Astrocyte (in vitro differentiated cells and primary cell): ENCODE data around the gene IFI30. TPM values are rescaled to one million over a fixed set of nuclear protein-coding genes. Genes with fewer than 3 reads are reported as not detected.

ENCODE experiments used
- DNase-seq: peaks from one replicate; pipeline ENCODE4 v3.0.0-alpha.2; 2010; ENCODE audit warnings: low read depth
- FAIRE-seq: peaks from 2 replicates; lab custom pipeline; 2011; peaks lifted over from hg19 to GRCh38; lab: Jason Lieb, UNC
- H2AFZ ChIP-seq: 2 replicates; pipeline ENCODE4 v1.6.0; 2012; ENCODE audit warnings: low read depth, low read length, inconsistent platforms
- H3K27ac ChIP-seq: 2 replicates; pipeline ENCODE4 v1.5.1; 2011; ENCODE audit warnings: low read depth, low read length, inconsistent platforms
- H3K27me3 ChIP-seq: 2 replicates; pipeline ENCODE4 v1.6.0; 2011; ENCODE audit warnings: low read length, inconsistent platforms; ENCODE audit not compliant: insufficient read depth
- H3K36me3 ChIP-seq: 2 replicates; pipeline ENCODE4 v1.5.1; 2011; ENCODE audit warnings: low read length, inconsistent platforms; ENCODE audit not compliant: insufficient read depth
- H3K4me1 ChIP-seq: 2 replicates; pipeline ENCODE4 v1.5.1; 2011; ENCODE audit warnings: low read length, inconsistent platforms; ENCODE audit not compliant: insufficient read depth
- H3K4me2 ChIP-seq: 2 replicates; pipeline ENCODE4 v1.6.0; 2012; ENCODE audit warnings: low read length, inconsistent platforms
- H3K4me3 ChIP-seq: 2 replicates; pipeline ENCODE4 v1.5.1; 2011; ENCODE audit warnings: low read depth, mild to moderate bottlenecking, low read length, inconsistent platforms; ENCODE audit not compliant: insufficient read depth
- H3K79me2 ChIP-seq: 2 replicates; pipeline ENCODE4 v1.6.0; 2012; ENCODE audit warnings: mild to moderate bottlenecking, low read length, inconsistent platforms; ENCODE audit not compliant: insufficient read depth
- H3K9ac ChIP-seq: 2 replicates; pipeline ENCODE4 v1.6.0; 2012; ENCODE audit warnings: mild to moderate bottlenecking, low read length, inconsistent platforms
- H3K9me3 ChIP-seq: 2 replicates; pipeline ENCODE4 v1.5.1; 2012; ENCODE audit warnings: low read depth, mild to moderate bottlenecking, low read length, inconsistent platforms; ENCODE audit not compliant: insufficient read depth
- H4K20me1 ChIP-seq: 2 replicates; pipeline ENCODE4 v1.6.0; 2012; ENCODE audit warnings: low read length, inconsistent platforms; ENCODE audit not compliant: insufficient read depth
- H3K27ac Mint-ChIP-seq: one replicate; pipeline ENCODE4 v1.8.0; 2021; ENCODE audit warnings: mild to moderate bottlenecking, mixed read lengths; ENCODE audit not compliant: unreplicated experiment
- H3K27me3 Mint-ChIP-seq: one replicate; pipeline ENCODE4 v1.8.0; 2021; ENCODE audit warnings: low read depth, mixed read lengths; ENCODE audit not compliant: unreplicated experiment
- H3K36me3 Mint-ChIP-seq: one replicate; pipeline ENCODE4 v1.8.0; 2021; ENCODE audit warnings: low read depth, mixed read lengths; ENCODE audit not compliant: unreplicated experiment
- H3K4me1 Mint-ChIP-seq: one replicate; pipeline ENCODE4 v1.8.0; 2021; ENCODE audit warnings: low read depth, mixed read lengths; ENCODE audit not compliant: unreplicated experiment
- H3K4me3 Mint-ChIP-seq: one replicate; pipeline ENCODE4 v1.8.0; 2021; ENCODE audit warnings: mild to moderate bottlenecking, moderate library complexity, mixed read lengths; ENCODE audit not compliant: unreplicated experiment
- H3K9me3 Mint-ChIP-seq: one replicate; pipeline ENCODE4 v1.8.0; 2021; ENCODE audit warnings: mild to moderate bottlenecking, mixed read lengths; ENCODE audit not compliant: unreplicated experiment
- CTCF ChIP-seq: IDR thresholded peaks from 2 replicates; pipeline ENCODE4 v1.5.1; 2011; ENCODE audit warnings: low read depth, mild to moderate bottlenecking, inconsistent platforms, low read length, moderate library complexity; ENCODE audit not compliant: insufficient read depth
- EZH2 ChIP-seq: IDR thresholded peaks from 2 replicates; pipeline ENCODE4 v1.6.1; 2012; ENCODE audit warnings: mild to moderate bottlenecking, low read length, inconsistent platforms; ENCODE audit not compliant: insufficient read depth
- total RNA-seq: library from RNA; stranded (reverse); gene quantifications from 2 replicates; pipeline ENCODE4 v1.2.1, GENCODE V29; 2021

The IFI30 gene
- total RNA-seq, 1 donor from 2014 or later: 2.3 TPM

- Histone ChIP-seq H3K4me1 (peaks cover 18% of the 10 kb centered on the region), H3K4me2 (peak overlapping the region; percentile 87), H3K27me3 (no peaks in the 10 kb centered on the region), H3K36me3 (no peaks in the 10 kb centered on the region), H3K27ac (peak overlapping the region; percentile 86), H3K9me3 (no peaks in the 10 kb centered on the region), H3K9ac (peak overlapping the region; percentile 83), H4K20me1 (peaks cover 11% of the 10 kb centered on the region), H2AFZ (peak overlapping the region; percentile 63), H3K79me2 (peaks cover 3% of the 10 kb centered on the region), H3K4me3 (peak overlapping the region; percentile 55)
- DNase-seq (peak; percentile 56), FAIRE-seq (no peak)
- Mint-ChIP-seq H3K27ac (peak overlapping the region; percentile 91), H3K4me3 (peak overlapping the region; percentile 91), H3K9me3 (peaks cover 2% of the 10 kb centered on the region), H3K27me3 (peaks cover 5% of the 10 kb centered on the region), H3K36me3 (peaks cover 11% of the 10 kb centered on the region), H3K4me1 (peaks cover 2% of the 10 kb centered on the region)
- no peak for TF ChIP-seq CTCF
- TF ChIP-seq EZH2: no peak
Measured at GRCh38 chr19:18205200-18205892, 31.7 kb downstream of the IFI30 start.

GRCh38 chr19:18206018-18206417, 32.4 kb downstream of the IFI30 start:
- FAIRE-seq (no peak), DNase-seq (no peak)
- peaks cover 11% of the 10 kb centered on the region for H3K36me3 Mint-ChIP-seq
- Histone ChIP-seq H3K9ac (peak overlapping the region; percentile 83), H3K4me3 (no peak overlapping the region), H2AFZ (peak overlapping the region; percentile 35), H4K20me1 (peaks cover 11% of the 10 kb centered on the region), H3K4me1 (peaks cover 18% of the 10 kb centered on the region), H3K79me2 (peaks cover 3% of the 10 kb centered on the region), H3K9me3 (no peaks in the 10 kb centered on the region), H3K27me3 (no peaks in the 10 kb centered on the region), H3K27ac (peak overlapping the region; percentile 86), H3K36me3 (no peaks in the 10 kb centered on the region), H3K4me2 (peak overlapping the region; percentile 87)
- H3K4me3 Mint-ChIP-seq: no peak overlapping the region
- H3K4me1 Mint-ChIP-seq: peaks cover 2% of the 10 kb centered on the region
- peak overlapping the region; percentile 91 for H3K27ac Mint-ChIP-seq
- peaks cover 12% of the 10 kb centered on the region for H3K27me3 Mint-ChIP-seq
- peaks cover 2% of the 10 kb centered on the region for H3K9me3 Mint-ChIP-seq
- TF ChIP-seq CTCF (no peak), EZH2 (no peak)
